NT2/D1 (cell line): Measurements from ENCODE around the gene MAP2K5.

ENCODE experiments used
- SUZ12 ChIP-seq: IDR thresholded peaks from 2 replicates; pipeline ENCODE4 v1.6.1; 2011; ENCODE audit not compliant: insufficient read length, insufficient read depth; ENCODE audit errors: extremely low read depth
- YY1 ChIP-seq: IDR thresholded peaks from 2 replicates; pipeline ENCODE4 v1.6.1; 2011; ENCODE audit not compliant: insufficient read length, insufficient read depth
- ZNF274 ChIP-seq: IDR thresholded peaks from 2 replicates; pipeline ENCODE4 v1.6.1; 2011; ENCODE audit warnings: mild to moderate bottlenecking, low read depth, low read length

- no peak for TF ChIP-seq YY1
- no peak for TF ChIP-seq ZNF274
- no peak for TF ChIP-seq SUZ12
Measured at GRCh38 chr15:67758619-67759300, 216.3 kb downstream of the MAP2K5 start.
